Left kidney (tissue), 2 donors: Measurements from ENCODE around the gene RNF157. TPM values are rescaled to one million over a fixed set of nuclear protein-coding genes. Genes with fewer than 3 reads are reported as not detected.

ENCODE experiments used
- DNase-seq: peaks from one replicate; pipeline ENCODE4 v3.0.0-alpha.2; 2013
- polyA plus RNA-seq: library from polyadenylated mRNA; unstranded; fragments of 120-200 nt; gene quantifications from one replicate; pipeline ENCODE4 v1.2.1, GENCODE V29; 2013; ENCODE audit not compliant: insufficient read length

RNF157 gene
- polyA plus RNA-seq, 1 donor, result 28.7 TPM

DNA sequence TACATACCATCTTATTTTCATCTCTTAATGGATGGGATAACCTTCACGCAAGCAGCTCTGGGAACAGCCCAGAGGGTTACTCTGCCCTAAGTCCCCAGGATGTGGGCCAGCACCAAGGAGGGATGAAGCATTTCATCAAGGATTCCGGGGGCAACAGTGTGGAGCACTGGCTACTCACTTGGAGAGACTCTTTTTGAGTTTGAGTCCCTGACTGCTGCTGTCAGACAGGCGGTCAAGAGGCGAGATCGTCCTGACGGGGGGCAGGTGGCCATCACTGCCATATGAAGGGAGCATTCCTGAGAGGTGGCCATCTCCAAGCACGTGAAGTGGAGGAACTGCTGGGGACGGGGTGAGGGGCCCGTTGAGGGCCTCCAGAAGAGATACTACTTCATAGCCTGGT is 81.1 kb downstream of the RNF157 start:
- no peak for DNase-seq

DNA sequence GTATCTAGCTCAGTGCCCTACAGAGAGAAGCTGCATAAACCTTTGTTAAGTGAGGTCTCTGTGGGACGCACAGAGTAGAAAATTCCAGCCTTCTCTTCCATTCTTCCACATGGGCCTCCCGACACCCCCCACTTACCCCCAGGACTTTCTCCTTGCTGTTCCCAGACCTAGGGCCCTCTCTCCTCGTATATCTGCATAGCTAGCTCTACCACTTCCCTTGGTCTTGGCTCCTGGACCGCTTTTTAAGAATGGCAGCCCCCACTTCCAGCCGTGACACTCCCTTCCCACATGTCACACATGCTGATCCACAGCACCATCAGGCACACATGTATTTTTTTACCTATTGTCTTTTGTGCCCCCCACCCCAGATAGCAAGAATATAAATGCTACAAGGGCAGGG is 82.5 kb downstream of the RNF157 start:
- DNase-seq, result no peak

DNA sequence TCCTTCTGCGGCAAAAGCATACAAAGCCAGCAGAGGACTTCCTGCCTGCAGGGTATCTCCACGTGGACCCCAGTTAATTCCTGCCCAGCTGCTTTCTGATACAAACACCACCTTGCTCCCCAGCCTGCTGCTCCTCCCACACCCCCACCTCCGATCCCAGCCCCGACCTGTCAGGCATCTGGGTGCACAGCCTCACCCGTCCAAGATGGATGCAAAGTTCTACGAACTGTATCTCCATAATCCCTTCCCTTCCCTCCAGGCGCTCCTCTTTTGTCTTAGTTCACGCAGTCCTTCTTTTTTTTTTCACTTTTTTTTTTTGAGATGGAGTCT is 83.7 kb downstream of the RNF157 start:
- no peak for DNase-seq

DNA sequence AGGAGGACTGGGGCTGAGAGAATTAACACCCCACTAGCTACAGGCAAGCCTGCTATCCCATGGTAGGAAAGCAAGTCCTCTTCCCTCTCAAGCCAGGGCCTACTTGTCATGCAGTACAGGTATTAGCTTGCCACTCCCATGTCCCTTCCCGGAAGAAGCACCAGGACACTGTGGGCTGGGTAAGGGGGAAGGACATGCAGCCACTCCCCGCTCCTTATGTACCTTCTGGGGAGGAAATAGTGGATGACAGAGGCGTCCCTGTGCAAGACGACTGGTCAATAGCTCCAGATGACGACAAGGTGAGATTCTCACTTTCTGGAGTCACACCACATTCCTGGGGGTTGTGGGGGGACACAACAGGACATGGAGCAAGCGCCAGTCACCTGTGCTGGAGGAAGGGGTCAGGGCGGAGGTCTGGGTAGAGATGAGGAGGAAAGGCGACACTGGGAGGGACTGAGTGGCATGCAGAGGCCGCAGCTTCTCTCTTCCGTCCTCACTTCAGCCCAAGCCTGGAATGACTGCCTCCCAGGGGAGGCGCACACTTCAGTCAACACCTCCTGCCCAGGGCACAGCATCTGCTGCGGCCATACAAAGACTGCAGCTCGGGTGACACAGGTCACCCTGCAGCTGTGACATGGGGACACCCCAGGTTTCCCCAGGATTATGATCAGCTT is 84.2 kb downstream of the RNF157 start:
- no peak for DNase-seq

DNA sequence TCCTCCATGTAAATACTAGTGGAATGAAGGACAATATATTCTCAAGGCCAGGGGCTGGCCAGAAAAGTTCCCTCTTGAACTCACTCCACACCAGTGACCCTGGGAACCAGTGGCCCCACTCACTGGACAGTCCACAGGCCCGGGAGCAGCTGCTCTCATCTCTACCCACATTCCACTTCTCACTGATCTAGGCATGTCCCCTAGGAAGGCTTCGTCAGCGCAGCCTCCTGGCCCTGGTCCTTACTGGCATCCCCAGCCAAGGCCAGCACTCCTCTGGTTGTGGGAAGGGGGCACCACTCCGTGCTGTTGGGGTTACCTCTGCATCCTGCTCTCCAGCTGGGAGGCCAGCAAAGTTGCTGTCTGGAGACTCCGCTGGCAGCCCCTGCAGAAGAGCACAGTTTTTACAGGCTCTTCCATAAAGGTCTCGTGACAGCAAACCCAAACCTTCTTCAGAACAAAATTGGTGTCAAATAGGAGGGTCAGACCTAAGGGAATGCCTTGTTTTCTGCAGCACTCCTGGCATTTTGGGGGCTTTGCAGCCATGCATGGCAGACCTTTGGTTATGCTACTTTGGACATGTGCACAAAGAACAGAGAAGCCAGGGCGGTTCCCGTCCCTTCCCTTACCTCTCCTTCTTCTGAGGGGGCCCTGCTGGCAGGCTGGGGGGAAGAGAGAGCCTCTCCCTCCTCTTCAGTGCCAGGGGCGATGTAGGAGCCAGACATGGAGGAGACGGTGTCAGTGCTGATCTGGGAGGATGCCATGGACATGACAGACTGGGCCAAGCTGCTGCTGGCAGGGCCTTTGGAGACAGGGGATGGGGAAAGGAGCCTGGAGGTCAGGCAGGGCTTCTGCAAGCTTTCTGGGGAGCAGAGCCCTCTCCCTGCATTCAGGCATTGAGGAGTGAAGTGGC is 85.1 kb downstream of the RNF157 start:
- DNase-seq, result no peak

DNA sequence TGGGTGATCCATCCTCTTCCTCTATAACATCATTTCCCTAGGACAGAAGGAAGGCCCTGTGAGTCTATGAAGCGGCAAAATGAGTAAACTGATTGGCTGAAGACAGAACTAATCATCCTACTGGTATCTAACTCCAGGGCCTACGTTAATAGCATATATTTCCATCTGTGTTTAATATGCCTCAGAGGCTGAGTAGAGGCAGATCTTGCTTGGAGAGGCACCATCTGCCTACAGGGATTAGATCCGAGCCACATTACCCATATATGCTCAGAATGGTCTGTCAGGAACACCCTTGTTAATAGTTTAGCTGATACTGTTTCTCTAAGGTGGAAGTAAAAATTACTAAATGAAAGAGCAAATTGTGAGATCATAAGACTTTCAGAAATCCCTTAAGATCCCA is 86.0 kb downstream of the RNF157 start:
- DNase-seq, result no peak

DNA sequence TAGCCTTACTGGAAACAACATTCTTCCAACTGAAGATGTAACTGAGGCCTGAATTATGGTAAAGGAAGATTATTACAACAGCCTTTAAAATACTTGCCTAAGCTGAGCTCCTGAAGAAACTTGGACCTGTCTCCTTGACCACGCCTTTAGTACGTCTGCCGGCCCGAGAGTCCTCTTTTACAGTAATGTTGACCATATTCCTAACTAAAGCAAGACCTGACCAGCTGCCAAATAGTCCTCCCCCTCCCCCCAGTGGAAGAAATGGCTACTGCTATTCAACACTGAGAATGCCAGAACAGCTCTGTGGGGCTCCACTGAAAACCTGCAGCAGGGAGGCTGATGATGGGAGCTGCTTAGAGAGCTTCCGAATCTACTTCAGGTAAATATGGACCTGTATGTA is 86.7 kb downstream of the RNF157 start:
- DNase-seq, result no peak

DNA sequence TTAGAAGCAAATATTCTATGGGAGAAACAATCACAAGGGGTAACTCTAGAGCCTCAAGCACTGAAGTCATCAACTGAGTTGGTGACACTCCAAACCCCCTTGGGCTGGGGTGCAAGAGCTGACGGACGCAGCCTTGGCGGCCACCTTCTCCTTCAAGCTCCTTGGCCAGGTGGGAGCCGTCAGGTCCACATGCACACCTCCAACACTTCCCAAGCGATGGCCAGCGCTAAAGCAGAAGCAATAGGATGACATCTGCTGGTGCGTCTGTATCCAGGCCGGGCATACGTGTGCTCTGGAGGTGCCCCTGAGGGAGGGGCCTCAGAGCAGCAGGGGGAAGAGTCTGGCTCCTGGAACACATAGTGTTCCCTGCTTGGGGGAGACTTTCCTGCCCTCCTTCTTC is 87.1 kb downstream of the RNF157 start:
- no peak for DNase-seq

DNA sequence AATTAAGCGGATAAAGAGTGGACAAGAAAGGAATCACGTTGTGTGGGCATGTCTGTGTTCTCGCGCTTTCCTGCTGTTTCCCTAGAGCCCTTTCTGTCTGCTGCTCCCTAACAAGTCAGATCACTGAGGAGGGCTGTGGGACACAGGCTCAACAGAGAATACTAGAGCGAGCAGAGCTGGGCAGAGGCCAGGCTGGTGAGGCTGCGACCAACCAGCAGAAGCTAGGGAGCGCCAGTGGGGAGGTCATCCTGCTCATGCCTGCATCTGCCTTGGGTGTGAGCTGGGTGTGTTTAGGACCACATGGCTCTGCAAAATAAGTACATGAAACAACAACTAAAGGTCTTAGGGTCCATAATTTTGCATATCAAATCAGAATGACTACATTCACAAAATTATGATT is 87.7 kb downstream of the RNF157 start:
- DNase-seq, result no peak

DNA sequence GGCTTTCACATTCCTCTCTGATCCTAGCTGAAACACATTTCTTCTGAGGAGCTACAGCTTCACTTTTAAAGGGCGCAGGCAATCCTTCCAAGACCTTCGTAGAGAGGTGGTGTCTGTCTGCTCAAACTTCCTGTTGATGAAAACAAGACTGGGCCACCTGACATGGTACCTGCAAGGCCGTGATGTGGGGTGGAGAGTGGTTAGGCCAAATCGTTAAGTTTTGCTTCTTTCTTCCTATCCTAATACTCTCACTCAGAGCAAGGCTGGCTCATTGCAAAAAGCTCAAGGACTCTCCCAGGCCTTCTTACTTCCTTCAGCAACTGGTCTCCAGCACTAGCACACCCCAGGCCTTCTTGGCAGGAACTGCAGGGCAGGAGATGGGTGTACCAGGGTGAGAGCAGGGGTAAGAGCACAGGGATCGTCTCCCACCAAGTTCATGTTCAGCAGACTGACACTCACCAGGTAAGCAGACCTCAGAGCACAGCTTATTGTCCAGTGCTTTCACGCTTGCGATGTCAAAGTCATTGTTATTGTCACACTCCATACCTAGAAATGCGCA is 88.3 kb downstream of the RNF157 start:
- DNase-seq, result no peak

DNA sequence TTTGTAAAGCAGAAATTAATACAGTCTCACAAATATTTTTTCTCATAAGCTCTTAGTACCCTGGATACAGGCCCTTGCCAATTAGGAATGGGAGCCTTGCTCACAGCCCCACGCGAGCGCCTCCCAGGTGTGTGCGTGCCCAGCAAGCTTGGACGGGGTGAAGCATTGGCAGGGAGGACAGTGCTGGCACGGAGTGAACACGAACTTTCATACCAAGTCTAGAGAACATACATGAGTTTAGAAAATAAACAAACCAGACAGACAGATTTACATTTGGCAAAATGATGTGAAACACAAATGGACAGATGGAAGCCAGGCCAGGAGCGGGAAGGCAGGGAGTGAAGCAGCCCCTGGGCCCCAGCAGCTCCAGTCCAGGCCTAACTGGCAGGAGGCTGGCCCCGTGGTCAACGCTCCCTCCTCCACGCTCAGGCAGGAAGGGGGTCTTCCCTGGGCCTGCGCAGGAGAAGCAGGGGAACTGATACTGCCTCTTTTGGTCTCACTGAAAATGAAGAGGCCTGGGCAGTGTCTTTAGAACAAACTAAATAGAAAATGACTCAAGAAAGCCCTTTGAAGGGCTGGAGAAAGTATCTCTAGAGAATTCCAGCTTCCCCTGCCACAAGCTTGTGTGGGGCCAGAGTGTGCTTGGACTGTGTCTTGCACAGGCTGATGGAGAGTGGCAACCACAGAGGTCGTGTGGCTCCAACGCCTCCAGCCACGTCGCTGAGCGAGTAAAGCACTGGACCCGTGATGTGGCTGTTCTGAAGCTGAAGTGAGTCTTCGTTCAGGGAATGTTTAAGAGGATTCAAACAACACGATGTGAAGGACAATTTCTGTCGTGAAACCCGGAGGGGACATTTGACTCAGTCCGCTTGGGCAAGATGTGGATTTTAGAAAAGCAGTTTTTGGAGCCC is 89.3 kb downstream of the RNF157 start:
- DNase-seq, result no peak

DNA sequence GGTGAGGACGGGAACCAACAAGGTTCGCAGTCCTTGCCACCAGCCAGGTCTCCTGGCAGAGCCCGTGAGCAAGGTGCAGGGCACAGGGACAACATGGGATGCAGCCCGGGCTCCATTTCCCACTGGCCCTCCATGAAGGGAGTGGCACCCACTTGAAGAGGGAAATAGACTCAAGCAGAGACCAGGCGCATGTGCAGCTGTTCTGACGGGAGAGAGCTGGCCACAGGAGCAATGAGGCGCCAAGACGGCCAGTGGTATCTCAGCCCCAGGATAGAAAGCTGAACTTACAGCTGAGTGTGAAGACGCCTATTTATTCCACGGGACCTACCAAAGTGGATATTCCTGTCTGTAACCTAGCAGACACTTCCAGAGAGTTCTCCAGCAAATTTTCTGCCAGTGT is 91.1 kb downstream of the RNF157 start:
- DNase-seq, result no peak

DNA sequence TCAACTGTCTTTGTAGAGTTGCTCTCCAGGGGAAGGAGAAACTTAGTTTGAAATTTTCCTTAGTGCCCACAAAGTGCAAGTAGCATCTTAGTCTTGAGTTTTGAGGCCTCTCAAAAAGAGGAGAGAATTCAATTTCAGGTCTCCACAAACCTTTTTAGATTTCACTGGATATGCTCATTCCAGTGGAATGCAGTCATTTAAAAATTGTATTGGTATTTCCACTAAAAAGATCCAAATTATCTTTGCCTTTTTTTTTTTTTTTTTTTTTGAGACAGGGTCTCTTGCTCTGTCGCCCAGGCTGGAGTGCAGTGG is 92.3 kb downstream of the RNF157 start:
- DNase-seq, result no peak

DNA sequence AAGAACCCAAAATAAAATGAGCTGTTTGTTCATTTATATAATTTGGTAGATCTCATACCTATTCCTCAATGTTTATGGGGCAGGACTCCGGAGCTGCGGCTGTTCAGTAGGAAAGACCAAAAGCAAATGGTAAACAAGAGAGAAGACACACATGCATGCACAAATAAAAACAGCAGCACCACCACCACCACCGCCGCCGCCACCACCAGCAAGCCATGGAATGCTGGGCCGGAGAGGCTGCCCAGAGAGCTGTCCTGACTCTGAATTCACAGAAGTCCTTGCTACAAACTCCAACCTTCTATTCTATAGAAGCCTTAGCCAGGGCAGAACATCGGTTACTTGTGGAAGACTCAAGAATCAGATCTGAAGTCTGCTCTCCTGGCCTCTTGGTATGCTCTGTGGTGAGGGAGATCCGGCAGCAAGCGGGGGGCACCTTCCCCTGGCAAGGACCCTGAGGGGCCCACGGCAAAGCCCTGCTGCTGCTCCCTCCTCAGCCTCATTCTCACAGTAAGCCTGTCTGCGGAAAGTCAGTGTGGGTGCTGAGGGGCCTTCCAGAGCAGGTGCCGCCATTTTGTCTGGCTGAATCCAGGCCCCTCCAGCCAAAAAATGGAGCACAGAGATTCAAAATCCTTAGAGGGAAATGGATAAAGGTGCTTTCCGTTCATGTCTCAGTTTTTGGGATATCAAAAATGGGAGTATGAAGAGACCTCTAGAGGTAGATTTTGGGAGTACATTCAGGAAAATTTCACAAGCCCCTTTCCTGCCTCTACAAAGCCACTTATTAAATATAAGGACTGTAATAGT is 92.9 kb downstream of the RNF157 start:
- no peak for DNase-seq

DNA sequence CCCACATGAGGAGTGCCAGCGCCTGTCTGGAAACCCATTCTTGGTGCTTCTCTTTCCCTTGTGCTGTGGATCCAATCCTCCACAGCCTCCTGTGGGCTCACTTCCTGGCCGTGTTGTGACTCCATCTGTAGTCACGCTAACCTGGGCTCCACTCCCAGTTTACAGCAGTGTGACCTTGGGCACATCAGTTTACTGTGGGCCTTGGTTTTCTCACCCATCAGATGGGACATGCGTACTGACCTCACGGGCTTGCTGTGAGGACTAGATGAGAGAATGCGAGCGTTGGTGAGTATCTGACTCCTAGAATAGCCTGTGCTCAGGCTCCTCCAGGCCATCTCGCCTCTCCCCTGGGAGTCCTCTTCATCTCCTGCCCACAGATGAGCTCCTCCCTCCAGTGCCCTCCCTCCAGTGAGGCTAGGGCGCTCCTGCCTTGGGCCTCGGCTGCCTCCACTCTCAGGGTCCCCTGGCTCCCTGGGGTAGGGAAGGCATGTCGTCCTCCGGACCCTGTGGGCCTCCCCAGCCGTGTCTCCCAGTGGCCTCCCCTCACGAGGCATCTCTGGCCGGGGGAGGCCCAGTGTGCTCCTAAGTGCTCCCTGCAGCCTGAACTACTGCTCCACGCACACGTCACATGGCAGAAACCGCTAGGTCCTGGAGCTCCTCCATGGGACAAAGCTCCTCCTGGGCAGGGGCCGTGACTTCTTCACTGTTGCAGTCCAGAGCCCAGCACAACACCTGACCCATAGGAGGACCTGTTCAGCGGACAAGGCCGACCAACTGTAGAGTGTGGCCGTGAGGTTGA is 94.0 kb downstream of the RNF157 start:
- DNase-seq, result no peak

DNA sequence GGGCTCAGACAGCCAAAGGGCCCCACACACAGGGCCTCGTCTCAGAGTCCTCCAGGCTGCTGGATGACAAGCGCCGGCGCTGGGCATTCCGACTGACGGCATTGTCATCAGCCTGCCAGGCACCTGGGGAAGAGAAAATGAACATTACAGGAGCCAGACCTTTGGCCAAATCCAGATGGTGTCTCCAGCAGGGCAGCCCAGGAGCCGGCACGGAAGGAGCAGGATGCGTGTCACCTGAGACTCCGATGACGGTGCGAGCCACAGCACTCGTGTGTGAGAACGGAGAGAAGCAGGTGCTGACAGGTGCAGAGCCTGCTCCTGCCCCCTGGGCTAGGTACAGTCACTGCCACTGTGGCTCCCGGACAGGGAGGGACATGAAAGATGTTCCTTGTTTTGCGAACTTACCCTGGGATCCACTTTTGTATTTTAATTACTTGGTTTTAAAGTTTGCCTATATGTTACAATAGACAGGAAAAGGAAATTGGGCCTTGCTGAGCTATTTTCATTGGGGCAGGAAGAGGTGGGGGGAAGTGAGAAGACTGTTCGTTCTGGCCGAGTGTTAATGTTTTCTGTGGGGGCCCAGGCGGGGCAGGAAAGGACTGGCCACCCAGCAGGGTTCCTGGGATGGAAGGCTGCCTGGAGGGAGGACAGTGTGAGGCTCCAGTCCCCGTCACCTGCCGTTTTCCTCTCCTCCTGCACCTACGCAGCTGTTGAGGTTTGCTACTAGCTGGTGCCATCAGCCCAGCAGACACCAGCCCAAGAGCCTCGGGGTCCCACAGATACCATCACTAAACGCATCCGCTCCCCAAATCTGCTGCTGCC is 94.9 kb downstream of the RNF157 start:
- DNase-seq, result no peak

DNA sequence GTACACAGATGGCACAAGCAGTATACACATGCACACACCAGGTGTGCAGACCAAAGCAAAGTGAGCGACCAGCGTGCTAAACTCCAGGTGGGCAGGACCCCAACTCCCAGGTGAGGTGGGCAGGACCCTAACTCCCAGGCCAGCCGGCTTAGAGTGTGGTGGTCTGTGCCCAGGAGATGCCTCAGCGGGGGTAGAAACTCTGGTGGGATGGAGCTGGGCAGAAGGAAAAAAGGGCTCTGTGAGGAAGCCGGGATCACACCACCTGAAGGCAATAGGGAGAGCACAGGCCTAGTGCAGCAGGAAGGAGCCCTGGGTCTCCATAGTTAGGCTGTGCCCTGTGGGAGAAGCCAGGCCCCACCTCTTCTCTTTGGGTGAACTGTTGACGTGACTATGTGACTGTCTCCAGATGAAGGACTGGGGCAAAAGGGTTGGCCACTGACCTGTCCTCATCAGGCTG is 97.7 kb downstream of the RNF157 start:
- no peak for DNase-seq

DNA sequence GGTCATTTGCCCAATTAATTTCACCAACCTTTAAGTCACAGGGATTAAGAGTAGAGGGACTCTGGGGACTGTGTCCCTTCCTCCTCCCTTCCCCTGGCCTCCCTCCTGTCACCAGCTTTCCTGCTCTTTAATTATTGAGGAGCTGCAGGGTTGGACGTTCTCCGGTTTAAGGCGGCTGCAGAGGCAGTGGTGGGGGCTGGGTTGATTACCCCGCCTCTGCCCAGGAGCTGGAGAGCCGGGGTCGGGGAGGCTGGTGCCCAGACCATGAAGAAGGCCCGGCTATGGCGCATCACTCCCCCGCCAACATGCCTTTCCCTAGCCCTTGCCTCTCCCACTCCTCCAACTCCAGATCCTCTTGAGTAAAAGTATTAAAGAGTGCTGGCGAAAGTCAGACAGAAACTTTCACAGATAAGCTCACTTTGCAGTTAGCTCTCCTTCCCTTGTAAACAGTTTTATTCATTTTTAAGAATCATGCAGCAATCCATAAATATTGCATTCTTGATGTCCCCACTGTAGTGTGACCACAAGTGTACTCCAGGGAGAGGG is 98.2 kb downstream of the RNF157 start:
- DNase-seq, result no peak

DNA sequence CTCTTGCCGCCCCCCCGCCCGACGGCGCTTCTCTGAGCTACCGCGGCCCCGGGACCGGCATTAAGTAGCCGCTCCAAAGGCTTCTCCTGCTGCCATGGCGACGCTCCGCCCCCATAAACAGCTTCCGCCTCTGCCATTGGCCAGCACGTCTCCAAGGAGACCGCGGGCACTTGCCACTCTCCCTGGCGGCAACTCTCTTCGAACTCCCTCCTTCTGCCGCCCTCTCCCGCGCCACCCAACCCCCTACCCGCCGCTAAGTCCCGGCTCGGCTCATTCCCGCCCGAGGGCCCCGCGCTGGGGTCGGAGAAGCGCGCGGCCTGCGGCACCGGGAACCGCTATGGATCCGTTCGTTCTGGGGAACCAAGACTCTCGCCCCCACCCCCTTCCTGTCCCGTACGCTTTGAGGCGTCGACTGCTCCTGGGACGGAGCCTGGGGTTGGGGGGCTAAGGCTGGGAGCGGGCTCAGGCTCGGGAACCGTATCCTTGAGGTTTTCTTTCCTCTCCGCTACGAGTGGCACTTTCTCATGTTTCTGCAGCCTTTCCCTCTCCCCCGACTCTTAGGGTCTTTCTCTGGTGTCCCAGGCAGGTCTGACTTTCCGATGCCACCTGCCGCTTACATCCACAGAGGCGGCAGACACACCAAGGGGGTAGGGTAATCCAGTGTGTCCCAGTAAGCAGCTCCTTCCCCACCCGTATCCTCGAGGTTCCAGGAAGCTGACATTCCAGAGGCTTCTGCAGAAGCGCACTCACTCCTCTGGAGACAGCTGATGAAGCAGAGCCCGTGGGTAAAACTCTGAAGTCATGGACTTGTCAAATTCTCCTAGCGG is 98.9 kb downstream of the RNF157 start, which contains the start of gene FOXJ1:
TSS of gene FOXJ1 (minus strand) at position 34 of the 827 bp plus-strand sequence. CDS start 850 bp downstream, outside the sequence.
- DNase-seq, result peak; percentile 94
